ENCODE data around the gene PTGDR2. TPM values are rescaled to one million over a fixed set of nuclear protein-coding genes. Genes with fewer than 3 reads are reported as not detected.

PTGDR2 gene
- total RNA-seq (2022; extraction: Qiagen RNA extraction) = 0.03 to 0.12 TPM (median 0.05 TPM) in 4 of 5 replicates, not detected in the other

DNA sequence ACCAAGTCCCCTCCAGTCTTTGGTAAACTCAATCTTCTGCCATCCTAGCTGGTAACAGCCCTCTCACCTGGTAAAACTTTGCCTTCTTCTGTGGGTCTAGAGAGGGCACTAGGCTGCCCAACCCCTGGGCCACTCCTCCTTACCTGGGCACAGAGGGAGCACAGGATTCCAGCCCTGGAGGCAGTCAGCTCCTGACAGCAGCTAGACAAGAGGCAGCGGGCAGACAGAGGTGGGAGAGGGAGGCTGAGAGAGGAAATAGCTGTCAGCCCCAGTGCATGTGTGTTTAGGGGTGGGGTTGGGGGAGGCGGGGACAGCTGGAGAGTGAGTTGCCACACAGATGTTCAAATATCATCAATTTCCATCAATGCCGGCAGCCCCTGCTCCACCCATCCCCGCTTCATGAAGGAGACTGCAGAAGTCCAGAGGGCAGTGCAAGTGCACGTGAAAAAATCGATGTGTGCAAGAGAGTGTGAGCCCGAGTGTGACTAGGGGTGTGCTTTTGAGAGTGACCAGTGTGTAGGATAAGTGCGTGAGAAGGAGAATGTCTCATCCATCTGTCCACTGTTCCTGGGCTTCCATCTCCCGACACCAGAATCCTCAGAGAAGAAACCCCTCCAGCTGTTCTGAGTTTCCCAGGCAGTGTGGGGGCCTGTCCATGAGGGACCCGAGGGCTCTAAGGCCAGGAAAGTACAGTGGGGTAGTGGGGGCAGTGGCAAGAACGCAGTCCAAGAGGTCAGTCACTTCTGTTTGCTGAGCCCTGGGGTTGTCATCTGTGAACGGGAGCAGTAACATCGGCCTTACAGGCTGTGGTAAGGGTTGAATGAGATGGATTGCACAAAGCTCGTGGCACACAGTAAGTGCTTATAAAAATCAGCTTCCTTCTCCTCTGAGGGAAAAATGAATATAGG is at the start of gene PTGDR2:
TSS of gene PTGDR2 (minus strand) at position 225 of the 908 bp plus-strand sequence. CDS start 2,228 bp downstream, outside the sequence.

DNA sequence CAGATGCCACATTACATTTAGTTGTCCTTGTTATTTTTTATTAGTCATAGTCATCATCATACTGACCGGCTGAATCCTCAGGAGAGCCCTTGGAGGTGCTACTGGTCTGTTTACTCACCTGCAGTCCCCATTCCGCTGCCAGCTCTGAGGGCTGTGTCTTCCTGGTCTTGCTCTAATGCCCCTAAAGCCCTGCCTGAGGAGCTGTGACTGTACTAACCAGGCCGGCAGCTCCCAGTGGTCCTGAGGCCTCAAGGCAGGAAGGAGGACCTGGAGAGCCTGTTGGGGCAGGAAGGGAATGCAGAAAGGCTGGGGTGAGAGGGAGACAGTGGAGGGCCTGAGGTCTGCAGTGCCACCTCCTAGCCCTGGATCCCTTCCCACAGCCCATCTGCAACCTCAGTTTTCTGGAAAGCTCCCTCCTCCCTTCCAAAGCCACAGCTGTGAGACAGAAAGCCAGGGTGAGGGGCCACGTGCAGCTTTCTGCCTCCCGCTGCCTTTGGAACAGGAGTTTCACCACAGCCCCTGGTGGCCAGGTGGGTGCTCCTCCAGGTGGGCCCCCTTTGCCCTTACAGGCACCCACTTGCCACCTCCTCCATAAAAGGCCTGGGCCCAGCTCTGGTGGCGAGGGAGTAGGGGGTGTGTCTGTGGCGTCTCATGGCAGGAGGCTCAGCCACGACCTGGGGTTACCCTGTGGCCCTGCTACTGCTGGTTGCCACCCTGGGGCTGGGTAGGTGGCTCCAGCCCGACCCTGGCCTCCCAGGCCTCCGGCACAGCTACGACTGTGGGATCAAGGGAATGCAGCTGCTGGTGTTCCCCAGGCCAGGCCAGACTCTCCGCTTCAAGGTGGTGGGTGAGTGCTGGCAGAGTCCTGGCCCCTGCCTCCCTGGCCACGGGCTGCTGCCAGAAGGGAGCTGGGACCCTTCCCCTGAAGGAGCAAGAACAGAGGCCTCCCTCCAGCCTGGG is 11.4 kb upstream of the PTGDR2 start, which contains the start of gene ZP1:
TSS of gene ZP1 (plus strand) at position 632 of the 960 bp plus-strand sequence. CDS start at position 652, 20 bp downstream.

DNA sequence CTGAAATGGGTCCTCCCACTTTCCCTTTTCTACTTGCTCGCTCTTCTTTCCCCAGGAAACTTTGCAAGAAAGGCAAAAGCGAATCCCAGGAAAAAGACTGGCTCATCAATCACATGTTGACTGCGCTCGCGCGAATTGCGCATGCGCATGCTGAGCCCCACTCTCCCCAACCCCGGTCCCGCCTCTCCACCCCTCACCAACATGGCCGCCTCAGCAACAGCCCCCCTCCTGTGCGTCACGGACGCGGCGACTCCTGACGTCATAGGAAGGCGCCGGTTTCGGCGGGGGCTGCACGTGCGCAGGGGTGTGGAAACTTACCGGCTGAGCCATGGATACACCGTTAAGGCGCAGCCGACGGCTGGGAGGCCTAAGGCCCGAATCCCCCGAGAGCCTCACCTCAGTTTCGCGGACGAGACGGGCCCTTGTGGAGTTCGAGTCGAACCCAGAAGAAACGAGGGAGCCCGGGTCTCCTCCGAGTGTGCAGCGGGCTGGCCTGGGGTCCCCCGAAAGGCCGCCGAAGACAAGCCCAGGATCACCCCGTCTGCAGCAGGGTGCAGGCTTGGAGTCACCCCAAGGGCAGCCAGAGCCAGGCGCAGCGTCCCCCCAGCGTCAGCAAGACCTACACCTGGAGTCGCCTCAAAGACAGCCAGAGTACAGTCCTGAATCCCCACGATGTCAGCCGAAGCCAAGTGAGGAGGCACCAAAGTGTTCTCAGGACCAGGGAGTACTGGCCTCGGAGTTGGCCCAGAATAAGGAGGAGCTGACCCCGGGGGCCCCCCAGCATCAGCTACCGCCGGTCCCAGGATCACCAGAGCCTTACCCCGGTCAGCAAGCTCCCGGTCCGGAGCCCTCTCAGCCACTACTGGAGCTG is 13.7 kb downstream of the PTGDR2 start, which contains the start of gene CCDC86:
TSS of gene CCDC86 (plus strand) at position 317 of the 871 bp plus-strand sequence. CDS start at position 329, 12 bp downstream.

Other genes with a start within 250 kb of the PTGDR2 start
- gene MS4A8, start 156.3 kb downstream of the PTGDR2 start, total RNA-seq (2022; extraction: Qiagen RNA extraction) = not detected in 5 replicates
- not detected in 5 replicates for gene MS4A18, start 131.2 kb downstream of the PTGDR2 start, total RNA-seq (2022; extraction: Qiagen RNA extraction)
- gene MS4A15, start 99.1 kb downstream of the PTGDR2 start, total RNA-seq (2022; extraction: Qiagen RNA extraction) = 0.07 TPM in 1 of 5 replicates, not detected in the others
- not detected in 5 replicates for gene MS4A10, start 70.6 kb downstream of the PTGDR2 start, total RNA-seq (2022; extraction: Qiagen RNA extraction)
- gene CCDC86, start 13.8 kb downstream of the PTGDR2 start, total RNA-seq (2022; extraction: Qiagen RNA extraction) = 89.0 to 107 TPM (median 95.4 TPM) in 5 replicates
- gene ZP1, start 11.6 kb upstream of the PTGDR2 start, total RNA-seq (2022; extraction: Qiagen RNA extraction) = 0.14 to 0.46 TPM (median 0.28 TPM) in 5 replicates
- gene PRPF19, start 50.6 kb upstream of the PTGDR2 start, total RNA-seq (2022; extraction: Qiagen RNA extraction) = 168 to 186 TPM (median 176 TPM) in 5 replicates
- gene TMEM109, start 58.2 kb upstream of the PTGDR2 start, total RNA-seq (2022; extraction: Qiagen RNA extraction) = 107 to 134 TPM (median 124 TPM) in 5 replicates
- 92.5 to 131 TPM (median 123 TPM) in 5 replicates for gene TMEM132A, start 68.5 kb upstream of the PTGDR2 start, total RNA-seq (2022; extraction: Qiagen RNA extraction)
- gene SLC15A3, start 96.2 kb upstream of the PTGDR2 start, total RNA-seq (2022; extraction: Qiagen RNA extraction) = not detected in 5 replicates
- 0.08 to 0.22 TPM (median 0.21 TPM) in 5 replicates for gene CD6, start 115.7 kb upstream of the PTGDR2 start, total RNA-seq (2022; extraction: Qiagen RNA extraction)
- gene CD5, start 246.5 kb upstream of the PTGDR2 start, total RNA-seq (2022; extraction: Qiagen RNA extraction) = not detected in 5 replicates